Naive thymus-derived CD8-positive, alpha-beta T cell (primary cell): ENCODE results near the gene RETREG1. TPM values are rescaled to one million over a fixed set of nuclear protein-coding genes. Genes with fewer than 3 reads are reported as not detected.

Experiments used
- ATAC-seq, 2 donors: fragments of 150-1000 bp; cut with Tn5 transposase in 1 of 2; sonication (Bioruptor Pico), chemical (Tn5 transposase) in 1 of 2; 1 replicate in 1 of 2; 2 replicates in 1 of 2; pipeline ENCODE4 v1.10.0; 2021; ENCODE audit warnings: mild to moderate bottlenecking in 2 of 2, moderate library complexity in 2 of 2
- POLR2A ChIA-PET: fragments of 350-600 bp; sonication (Branson Sonifier 250); formaldehyde crosslinking; loops from one replicate; lab custom pipeline; 2021; ENCODE audit warnings: antibody characterized with exemption; lab: Charles Lee
- DNase-seq, 10 donors: peaks; one replicate each; pipeline versions ENCODE4 v3.0.0 to v3.0.0-alpha.2; 2020 to 2022
- H3K27ac Mint-ChIP-seq, 10 donors: one replicate each; pipeline ENCODE4 v1.8.0; 2020 to 2022; ENCODE audit warnings: mild to moderate bottlenecking in 10 of 10, mixed read lengths in 10 of 10, moderate library complexity in 4 of 10, inconsistent platforms in 1 of 10
- H3K27me3 Mint-ChIP-seq, 5 donors: one replicate each; pipeline ENCODE4 v1.8.0; 2021 to 2022; ENCODE audit warnings: mixed read lengths in 5 of 5
- H3K36me3 Mint-ChIP-seq, 3 donors: one replicate each; pipeline ENCODE4 v1.8.0; 2020 to 2022; ENCODE audit warnings: mixed read lengths in 3 of 3, mild to moderate bottlenecking in 2 of 3, inconsistent platforms in 1 of 3
- H3K4me1 Mint-ChIP-seq, 4 donors: one replicate each; pipeline ENCODE4 v1.8.0; 2021 to 2022; ENCODE audit warnings: mixed read lengths in 4 of 4
- H3K4me3 Mint-ChIP-seq, 10 donors: one replicate each; pipeline ENCODE4 v1.8.0; 2020 to 2022; ENCODE audit warnings: mild to moderate bottlenecking in 10 of 10, mixed read lengths in 10 of 10, moderate library complexity in 6 of 10, inconsistent platforms in 1 of 10
- H3K9me3 Mint-ChIP-seq, 9 donors: one replicate each; pipeline ENCODE4 v1.8.0; 2020 to 2022; ENCODE audit warnings: mixed read lengths in 9 of 9, mild to moderate bottlenecking in 3 of 9, inconsistent platforms in 1 of 9, moderate library complexity in 1 of 9
- polyA plus RNA-seq, 3 donors: library from polyadenylated mRNA; unstranded; fragments of 300-500 nt; fragmentation: Illumina TruSeq; gene quantifications; one replicate each; pipeline ENCODE4 v1.2.3, GENCODE V29; 2021
- total RNA-seq, 8 experiments: library from RNA in 2 of 8; stranded (reverse) in 2 of 8; gene quantifications; one replicate each; pipeline ENCODE4 v1.2.3 and lab custom pipeline; 2021 to 2026

RETREG1 gene
- total and polyA plus RNA-seq, 5 experiments from 2014 or later = 69.9 to 129 (median 78.7) TPM

DNA sequence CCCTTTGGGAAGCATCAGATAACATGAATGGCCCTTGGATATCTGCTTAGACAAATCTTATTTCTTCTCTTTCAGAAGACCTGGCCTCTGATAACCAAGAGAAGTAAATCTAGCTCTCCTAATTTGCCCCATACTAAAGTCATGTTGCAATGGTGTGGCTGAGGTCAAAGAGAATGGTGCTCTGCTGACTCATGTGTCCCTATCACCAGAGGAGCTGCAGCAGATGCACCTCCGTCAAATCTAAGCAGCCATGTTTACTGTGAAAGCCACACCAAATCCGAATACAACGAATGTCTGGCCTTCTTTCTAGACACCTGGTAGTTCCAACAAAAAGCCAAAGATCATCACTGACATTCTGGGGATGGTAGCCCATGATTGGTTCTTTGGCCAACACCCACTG, 23.2 kb downstream of the RETREG1 start:
- Mint-ChIP-seq H3K4me1 (peaks cover 52 to 92% (median 83%) of the 10 kb centered on the region in 4 donors), H3K9me3 (no peaks in the 10 kb centered on the region), H3K4me3 (peak overlapping the region in 6 of 10 donors; percentile 20 to 69 (median 28)), H3K27ac (peak overlapping the region in 4 of 10 donors; percentile 19 to 48 (median 44)), H3K36me3 (peaks cover 4 to 48% (median 29%) of the 10 kb centered on the region in 3 donors), H3K27me3 (no peaks in the 10 kb centered on the region)
- POLR2A ChIA-PET = no interaction called here
- ATAC-seq (no peak), DNase-seq (no peak)

DNA sequence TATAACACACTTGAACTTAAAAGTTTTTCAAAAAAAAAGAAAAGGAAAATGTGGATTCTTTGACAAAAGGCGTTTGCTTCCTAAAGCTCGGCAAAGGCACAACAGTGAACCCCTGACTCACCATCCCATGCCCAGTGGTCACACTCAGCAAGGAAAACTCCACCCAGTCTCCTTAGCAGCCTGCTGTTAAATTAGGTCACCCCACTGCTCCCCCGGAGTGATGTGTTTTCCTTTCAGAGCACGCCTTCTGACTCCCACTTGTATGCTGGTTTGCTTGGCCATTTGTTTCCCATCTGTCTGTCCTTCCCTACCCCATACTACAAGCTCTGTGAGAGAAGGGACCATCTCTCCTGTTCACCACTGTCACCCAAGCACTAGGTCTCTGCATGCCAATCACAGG, 23.8 kb downstream of the RETREG1 start:
- Mint-ChIP-seq H3K27ac (peak overlapping the region in 7 of 10 donors; percentile 15 to 91 (median 48)), H3K36me3 (peaks cover 6 to 48% (median 28%) of the 10 kb centered on the region in 3 donors)

DNA sequence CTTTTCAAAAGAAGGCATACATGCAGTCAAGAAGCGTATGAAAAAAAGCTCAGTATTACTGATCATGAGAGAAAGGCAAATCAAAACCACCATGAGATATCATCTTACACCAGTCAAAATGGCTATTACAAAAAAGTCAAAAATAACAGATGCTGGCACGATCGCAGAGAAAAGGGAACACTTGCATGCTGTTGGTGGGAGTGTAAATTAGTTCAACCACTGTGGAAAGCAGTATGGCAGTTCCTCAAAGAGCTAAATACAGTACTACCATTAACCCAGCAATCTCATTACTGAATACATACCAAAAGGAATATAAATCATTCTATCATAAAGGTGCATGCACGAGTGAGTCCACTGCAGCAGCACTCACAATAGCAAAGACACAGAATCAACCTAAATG, 24.5 kb downstream of the RETREG1 start:
- ATAC-seq = no peak

More for the DNA sequence above, 23.8 kb downstream of the RETREG1 start:
- DNase-seq = no peak
- Mint-ChIP-seq H3K9me3 (peaks cover 0 to 2% (median 0%) of the 10 kb centered on the region in 9 donors), H3K4me3 (peak overlapping the region in 6 of 10 donors; percentile 4 to 69 (median 33)), H3K4me1 (peaks cover 48 to 92% (median 81%) of the 10 kb centered on the region in 4 donors), H3K27me3 (no peaks in the 10 kb centered on the region)
- POLR2A ChIA-PET = no interaction called here
- ATAC-seq = no peak

DNA sequence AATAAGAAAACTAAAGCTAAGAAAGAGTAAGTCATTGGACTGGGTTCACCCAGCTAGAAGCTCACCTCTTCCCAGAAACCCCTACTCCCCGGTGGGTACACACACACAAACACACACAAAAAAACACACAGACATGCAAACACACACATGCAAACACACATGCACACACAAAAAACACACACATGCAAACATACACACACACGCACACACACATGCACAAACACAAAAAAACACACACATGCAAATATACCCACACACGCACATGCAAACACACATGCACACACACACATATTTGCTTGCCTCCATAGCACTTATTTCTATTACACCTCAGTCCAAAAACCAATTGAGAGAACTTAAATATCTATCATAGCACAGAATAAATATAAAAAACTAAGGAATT, 26.1 kb downstream of the RETREG1 start:
- DNase-seq (no peak), ATAC-seq (no peak)
- POLR2A ChIA-PET = interaction anchor here (1.0 kb wide), 1 partner anchor 72 kb away, joined by 3 read pairs; no protein-coding TSS in a partner anchor
- Mint-ChIP-seq H3K4me1 (peaks cover 46 to 90% (median 71%) of the 10 kb centered on the region in 4 donors), H3K9me3 (peaks cover 0 to 3% (median 0%) of the 10 kb centered on the region in 9 donors), H3K27me3 (no peaks in the 10 kb centered on the region), H3K36me3 (peaks cover 9 to 58% (median 43%) of the 10 kb centered on the region in 3 donors), H3K27ac (peak overlapping the region in 9 of 10 donors; percentile 1 to 69 (median 20)), H3K4me3 (no peak overlapping the region)

More for the DNA sequence above, 24.5 kb downstream of the RETREG1 start:
- POLR2A ChIA-PET = interaction anchor here (1.0 kb wide), 1 partner anchor 37 kb away, joined by 3 read pairs; no protein-coding TSS in a partner anchor
- H3K9me3 Mint-ChIP-seq = peaks cover 0 to 3% (median 0%) of the 10 kb centered on the region in 9 donors
- DNase-seq = no peak
- peaks cover 45 to 91% (median 78%) of the 10 kb centered on the region in 4 donors for H3K4me1 Mint-ChIP-seq
- H3K27me3 Mint-ChIP-seq = no peaks in the 10 kb centered on the region
- H3K27ac Mint-ChIP-seq = peak overlapping the region in 6 of 10 donors; percentile 6 to 76 (median 20)
- peaks cover 6 to 53% (median 35%) of the 10 kb centered on the region in 3 donors for H3K36me3 Mint-ChIP-seq
- H3K4me3 Mint-ChIP-seq = peak overlapping the region in 6 of 10 donors; percentile 13 to 63 (median 31)

DNA sequence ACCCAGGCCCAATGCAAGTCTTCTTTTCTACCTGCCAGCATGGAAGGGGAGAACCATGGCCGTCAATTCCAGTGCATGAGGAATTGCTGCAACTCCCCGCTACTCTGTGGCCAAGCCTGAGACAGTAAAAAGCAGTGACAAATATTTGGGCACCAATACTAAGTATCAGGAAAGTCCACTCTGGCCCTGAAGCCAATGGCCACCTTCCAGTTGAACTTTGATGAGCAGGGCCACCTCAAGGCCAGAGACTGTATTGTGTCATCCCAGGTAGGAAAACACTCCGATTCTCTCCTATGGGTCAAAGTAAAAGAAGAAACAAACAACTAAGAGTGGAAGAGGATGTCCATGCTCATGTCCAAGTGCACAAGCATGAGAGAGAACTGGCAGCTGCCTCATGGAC, 27.1 kb downstream of the RETREG1 start:
- POLR2A ChIA-PET = no interaction called here
- H3K4me1 Mint-ChIP-seq = peaks cover 52 to 87% (median 72%) of the 10 kb centered on the region in 4 donors
- H3K27ac Mint-ChIP-seq = peak overlapping the region in 3 of 10 donors; percentile 26 to 54 (median 44)
- ATAC-seq (no peak), DNase-seq (no peak)
- peaks cover 9 to 56% (median 39%) of the 10 kb centered on the region in 3 donors for H3K36me3 Mint-ChIP-seq
- no peak overlapping the region for H3K4me3 Mint-ChIP-seq
- no peaks in the 10 kb centered on the region for H3K27me3 Mint-ChIP-seq
- H3K9me3 Mint-ChIP-seq = peaks cover 0 to 3% (median 0%) of the 10 kb centered on the region in 9 donors

DNA sequence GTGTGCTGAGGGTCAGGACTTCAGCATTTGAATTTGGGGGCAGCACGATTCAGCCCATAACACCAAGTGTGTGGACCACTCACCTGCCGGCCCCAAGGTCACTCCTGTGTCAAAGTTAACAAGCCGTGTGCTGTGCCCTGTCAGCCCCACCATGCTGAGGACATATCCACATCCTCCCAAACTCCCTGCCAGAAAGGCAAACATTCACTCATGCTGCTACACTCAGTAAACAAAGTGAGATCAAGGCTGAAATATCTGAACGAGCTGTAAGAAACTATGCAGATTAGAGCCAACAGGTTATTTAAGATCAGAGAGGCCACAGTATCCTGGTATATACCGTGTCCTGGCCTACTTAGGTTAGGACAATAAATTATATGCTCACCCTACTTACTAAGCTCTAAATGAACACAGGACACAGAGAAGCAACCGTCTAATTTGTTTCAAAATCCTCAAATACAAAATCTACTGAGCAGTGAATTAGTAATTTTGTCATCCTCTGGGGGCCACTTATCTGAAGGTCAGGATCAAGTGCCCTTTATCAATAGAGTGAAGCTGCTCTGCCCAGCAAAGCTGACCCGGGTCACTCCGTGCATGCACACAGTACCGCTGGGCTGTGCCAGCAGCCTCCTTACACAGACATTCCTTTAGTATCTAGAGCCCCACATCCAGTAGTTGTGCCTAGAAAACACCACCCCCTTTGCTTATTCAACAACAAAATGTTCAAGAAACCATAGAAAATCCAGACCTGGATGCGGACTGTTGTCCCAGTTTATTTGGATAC, 28.2 kb downstream of the RETREG1 start:
- H3K27ac Mint-ChIP-seq = peak overlapping the region in 8 of 10 donors; percentile 10 to 67 (median 54)
- H3K36me3 Mint-ChIP-seq = peaks cover 9 to 51% (median 39%) of the 10 kb centered on the region in 3 donors
- peak overlapping the region in 1 of 10 donors; percentile 5 for H3K4me3 Mint-ChIP-seq
- peaks cover 50 to 85% (median 70%) of the 10 kb centered on the region in 4 donors for H3K4me1 Mint-ChIP-seq
- POLR2A ChIA-PET = no interaction called here
- ATAC-seq (no peak), DNase-seq (no peak)
- H3K9me3 Mint-ChIP-seq = peaks cover 0 to 3% (median 0%) of the 10 kb centered on the region in 9 donors
- no peaks in the 10 kb centered on the region for H3K27me3 Mint-ChIP-seq

DNA sequence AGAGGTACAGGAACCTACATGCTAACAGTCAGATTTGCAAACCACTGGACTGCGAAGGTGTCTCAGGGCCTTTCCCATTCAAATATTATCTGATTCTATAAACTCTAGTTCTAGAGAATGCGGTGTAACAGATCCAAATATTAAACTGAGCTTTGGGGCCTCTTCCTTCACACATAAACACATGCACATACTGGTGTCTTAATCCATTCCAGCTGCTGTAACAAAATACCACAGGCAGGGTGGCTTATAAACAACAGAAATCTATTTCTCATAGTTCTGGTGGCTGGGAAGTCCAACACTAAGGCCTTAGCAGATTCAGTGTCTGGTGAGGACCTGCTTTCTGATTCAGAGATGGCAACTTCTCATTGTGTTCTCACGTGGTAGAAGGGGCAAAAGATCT, 30.2 kb downstream of the RETREG1 start:
- ATAC-seq (no peak), DNase-seq (no peak)
- Mint-ChIP-seq H3K4me3 (no peak overlapping the region), H3K4me1 (peaks cover 38 to 69% (median 55%) of the 10 kb centered on the region in 4 donors), H3K27me3 (no peaks in the 10 kb centered on the region), H3K9me3 (peaks cover 0 to 3% (median 0%) of the 10 kb centered on the region in 9 donors), H3K27ac (peak overlapping the region in 2 of 10 donors; percentile 19 to 56), H3K36me3 (peaks cover 9 to 47% (median 39%) of the 10 kb centered on the region in 3 donors)
- POLR2A ChIA-PET = interaction anchor here (1.2 kb wide), 1 partner anchor 17 kb away, joined by 3 read pairs; no protein-coding TSS in a partner anchor

DNA sequence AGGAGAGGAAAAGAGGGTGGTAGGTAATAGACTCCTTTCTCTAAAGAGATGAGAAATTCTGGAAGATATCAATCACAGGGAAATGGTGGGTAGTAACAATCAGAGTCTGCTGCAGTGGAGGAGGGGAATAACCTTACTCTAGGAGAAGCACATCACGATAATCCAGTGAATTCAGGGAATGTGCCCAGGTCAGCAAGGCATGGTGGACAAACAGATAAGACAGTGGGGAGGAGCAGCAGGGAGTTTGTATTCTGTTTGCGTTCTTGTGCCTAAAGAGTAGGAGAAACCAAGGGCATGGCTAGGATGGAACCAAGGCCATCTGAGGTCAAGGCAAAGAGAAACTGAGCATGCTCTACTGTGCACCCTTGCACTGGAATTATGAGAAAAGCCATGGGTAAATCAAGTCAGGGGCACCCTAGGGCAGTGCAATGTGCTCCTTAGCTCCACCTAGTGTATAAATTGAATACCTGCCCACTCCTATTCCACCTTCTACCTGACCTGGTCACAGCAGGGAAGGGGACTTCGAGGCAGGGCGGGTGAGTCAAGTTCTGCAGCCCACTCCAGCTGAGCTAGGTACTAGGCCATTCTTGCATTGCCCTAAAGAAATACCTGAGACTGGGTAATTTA, 31.6 kb downstream of the RETREG1 start:
- DNase-seq (no peak), ATAC-seq (peak; percentile 52 to 54)
- POLR2A ChIA-PET = no interaction called here
- peaks cover 0 to 3% (median 0%) of the 10 kb centered on the region in 9 donors for H3K9me3 Mint-ChIP-seq
- H3K4me1 Mint-ChIP-seq = peaks cover 34 to 69% (median 55%) of the 10 kb centered on the region in 4 donors
- H3K27ac Mint-ChIP-seq = peak overlapping the region in 4 of 10 donors; percentile 15 to 67 (median 29)
- peaks cover 9 to 39% (median 34%) of the 10 kb centered on the region in 3 donors for H3K36me3 Mint-ChIP-seq
- H3K27me3 Mint-ChIP-seq = no peaks in the 10 kb centered on the region
- no peak overlapping the region for H3K4me3 Mint-ChIP-seq

DNA sequence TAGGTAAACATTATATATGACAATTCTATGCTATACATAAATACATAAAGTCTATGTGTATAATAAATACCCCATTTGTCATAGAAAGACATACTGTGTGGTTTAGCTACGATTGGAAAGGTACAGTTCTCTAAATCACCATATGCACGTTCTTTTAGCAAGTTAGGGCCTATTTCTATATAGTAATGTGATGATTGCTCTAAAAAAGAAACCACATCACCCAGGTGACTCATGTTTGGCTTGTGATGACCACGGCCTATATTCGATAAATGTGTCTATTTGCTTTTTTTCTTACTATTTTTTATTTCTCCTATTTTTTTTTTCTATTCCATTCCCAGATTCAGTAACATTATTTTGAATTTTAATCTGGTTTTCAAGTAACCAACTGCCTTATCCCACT, 34.7 kb downstream of the RETREG1 start:
- POLR2A ChIA-PET = no interaction called here
- ATAC-seq = no peak
- no peak for DNase-seq
- H3K27ac Mint-ChIP-seq = no peak overlapping the region
- H3K27me3 Mint-ChIP-seq = no peaks in the 10 kb centered on the region
- peaks cover 0 to 2% (median 0%) of the 10 kb centered on the region in 9 donors for H3K9me3 Mint-ChIP-seq
- no peak overlapping the region for H3K4me3 Mint-ChIP-seq
- peaks cover 33 to 68% (median 54%) of the 10 kb centered on the region in 4 donors for H3K4me1 Mint-ChIP-seq
- peaks cover 4 to 26% (median 10%) of the 10 kb centered on the region in 3 donors for H3K36me3 Mint-ChIP-seq

DNA sequence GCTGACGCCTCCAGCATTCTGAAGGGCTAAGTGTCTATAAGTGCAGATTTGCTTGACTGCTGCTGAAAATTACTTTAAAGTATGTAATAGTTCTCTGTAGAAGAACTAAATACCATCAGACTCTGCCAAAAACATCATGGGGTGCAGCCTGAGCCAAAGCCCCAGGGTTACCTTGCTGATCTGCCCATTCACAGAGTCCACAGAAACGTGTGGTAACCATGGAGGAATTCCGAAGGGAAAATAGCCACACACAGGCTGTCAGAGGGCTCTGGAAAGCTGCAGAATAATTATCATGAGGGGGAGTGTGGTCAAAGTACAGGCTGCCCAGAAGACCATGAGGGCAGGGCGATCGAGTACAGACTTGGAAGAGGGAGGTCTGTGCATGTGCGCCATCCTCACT, 36.4 kb downstream of the RETREG1 start:
- H3K4me3 Mint-ChIP-seq = no peak overlapping the region
- no peak for DNase-seq
- peak overlapping the region in 2 of 10 donors; percentile 36 to 57 for H3K27ac Mint-ChIP-seq
- no peaks in the 10 kb centered on the region for H3K9me3 Mint-ChIP-seq
- peaks cover 22 to 54% (median 45%) of the 10 kb centered on the region in 4 donors for H3K4me1 Mint-ChIP-seq
- no peaks in the 10 kb centered on the region for H3K27me3 Mint-ChIP-seq
- POLR2A ChIA-PET = no interaction called here
- no peak for ATAC-seq
- peaks cover 0 to 19% (median 7%) of the 10 kb centered on the region in 3 donors for H3K36me3 Mint-ChIP-seq

DNA sequence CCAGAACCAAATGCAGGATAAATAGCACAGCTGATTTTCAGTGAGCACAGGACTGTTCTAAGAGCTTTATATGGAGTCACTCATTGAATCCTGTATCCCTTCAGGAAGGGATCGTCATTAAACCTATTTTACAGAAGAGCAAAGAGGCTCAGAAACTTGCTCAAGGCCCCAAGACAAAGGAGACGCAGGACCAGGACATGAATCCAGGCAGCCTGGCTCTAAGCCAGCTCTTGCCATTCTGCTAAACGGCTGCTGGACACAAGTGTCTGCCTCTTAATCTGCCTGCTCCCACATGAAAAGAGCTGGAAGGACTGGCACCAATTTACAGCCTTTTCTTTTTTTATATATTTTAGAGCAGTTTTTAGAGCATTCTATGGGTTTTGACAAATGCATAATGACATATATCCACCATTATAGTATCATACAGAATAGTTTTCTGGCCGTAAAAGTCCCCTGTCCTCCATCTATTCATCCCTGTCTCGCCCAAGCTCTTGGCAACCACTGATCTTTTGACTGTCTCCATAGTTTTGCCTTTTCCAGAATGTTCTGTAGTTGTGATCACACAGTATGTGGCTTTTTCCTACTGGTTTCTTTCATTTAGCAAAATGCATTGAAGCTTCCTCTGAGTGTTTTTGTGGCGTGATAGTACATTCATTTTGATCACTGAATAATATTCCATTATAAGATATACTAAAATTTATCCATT, 37.5 kb downstream of the RETREG1 start:
- peak overlapping the region in 4 of 10 donors; percentile 16 to 83 (median 52) for H3K27ac Mint-ChIP-seq
- POLR2A ChIA-PET = no interaction called here
- ATAC-seq = no peak

DNA sequence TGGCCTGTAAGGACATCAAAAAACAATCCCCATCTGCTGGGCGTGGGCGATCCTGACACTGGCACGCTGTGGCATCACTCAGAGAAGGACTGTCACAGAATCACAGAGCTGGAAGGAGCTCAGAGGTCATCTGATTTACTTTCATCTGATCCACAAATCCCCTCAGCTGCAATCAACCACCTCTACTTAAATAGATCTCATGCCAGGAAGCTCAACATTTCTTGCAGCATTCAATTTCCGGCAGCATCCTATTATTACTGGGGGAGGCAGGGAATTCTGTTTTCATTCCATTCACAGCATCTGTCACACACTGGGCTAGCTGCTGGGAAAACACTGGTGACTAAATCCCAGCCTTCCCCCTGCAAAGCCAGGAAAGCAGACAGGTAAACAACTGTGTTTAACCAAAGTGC, 38.3 kb downstream of the RETREG1 start:
- peaks cover 22 to 58% (median 44%) of the 10 kb centered on the region in 4 donors for H3K4me1 Mint-ChIP-seq
- POLR2A ChIA-PET = no interaction called here
- no peak for ATAC-seq
- H3K27me3 Mint-ChIP-seq = no peaks in the 10 kb centered on the region
- no peak overlapping the region for H3K4me3 Mint-ChIP-seq
- peak overlapping the region in 2 of 10 donors; percentile 73 to 83 for H3K27ac Mint-ChIP-seq
- peaks cover 0 to 19% (median 7%) of the 10 kb centered on the region in 3 donors for H3K36me3 Mint-ChIP-seq
- DNase-seq = no peak
- H3K9me3 Mint-ChIP-seq = no peaks in the 10 kb centered on the region

More for the DNA sequence above, 37.5 kb downstream of the RETREG1 start:
- H3K4me1 Mint-ChIP-seq = peaks cover 19 to 52% (median 43%) of the 10 kb centered on the region in 4 donors
- H3K27me3 Mint-ChIP-seq = no peaks in the 10 kb centered on the region
- peaks cover 0 to 19% (median 7%) of the 10 kb centered on the region in 3 donors for H3K36me3 Mint-ChIP-seq
- no peak overlapping the region for H3K4me3 Mint-ChIP-seq
- DNase-seq = no peak
- H3K9me3 Mint-ChIP-seq = no peaks in the 10 kb centered on the region
